HL-60 (cell line): ENCODE measurements around the gene METTL9.

Experiments
- DNase-seq, 2 experiments: peaks; one replicate each; pipeline ENCODE4 v3.0.0-alpha.2; 2010 to 2020; ENCODE audit warnings: low read depth in 1 of 2, low spot score in 1 of 2
- H3K27ac ChIP-seq: fragments of 250-450 bp; sonication (Bioruptor Pico); replicated peaks from 2 replicates; pipeline ENCODE4 v1.5.1; 2020; ENCODE audit warnings: mild to moderate bottlenecking, moderate library complexity
- H3K27me3 ChIP-seq: fragments of 250-450 bp; sonication (Bioruptor Pico); 2 replicates; pipeline ENCODE4 v1.5.1; 2021; ENCODE audit warnings: mild to moderate bottlenecking, moderate library complexity; ENCODE audit not compliant: insufficient read depth, poor library complexity, severe bottlenecking
- H3K4me3 ChIP-seq: replicated peaks from 2 replicates; pipeline ENCODE4 v1.5.1; 2011; ENCODE audit warnings: mild to moderate bottlenecking, control low read depth, low read length; ENCODE audit not compliant: insufficient read depth
- CTCF ChIP-seq: IDR thresholded peaks from one replicate; pipeline ENCODE4 v1.5.1; 2011; ENCODE audit warnings: low read length, control low read depth, inconsistent platforms; ENCODE audit not compliant: insufficient read depth
- GABPA ChIP-seq: IDR thresholded peaks from 2 replicates; pipeline ENCODE4 v1.6.1; 2012; ENCODE audit warnings: low read depth
- POLR2AphosphoS5 ChIP-seq: IDR thresholded peaks from 2 replicates; pipeline ENCODE4 v1.6.1; 2012; ENCODE audit warnings: low read depth
- REST ChIP-seq: IDR thresholded peaks from 2 replicates; pipeline ENCODE4 v1.6.1; 2012; ENCODE audit warnings: low read depth; ENCODE audit not compliant: insufficient replicate concordance
- SPI1 ChIP-seq: IDR thresholded peaks from 2 replicates; pipeline ENCODE4 v1.6.1; 2012; ENCODE audit warnings: low read depth, mild to moderate bottlenecking, borderline replicate concordance

METTL9 gene

GRCh38 chr16:21619765-21620425, 20.5 kb downstream of the METTL9 start:
- no peak for DNase-seq
- Histone ChIP-seq H3K27me3 (no peaks in the 10 kb centered on the region), H3K27ac (no peak overlapping the region), H3K4me3 (no peak overlapping the region)
- TF ChIP-seq REST = no peak
- TF ChIP-seq GABPA = no peak
- no peak for TF ChIP-seq SPI1
- no peak for TF ChIP-seq CTCF
- TF ChIP-seq POLR2AphosphoS5 = no peak

- Histone ChIP-seq H3K27me3 (no peaks in the 10 kb centered on the region), H3K4me3 (no peak overlapping the region), H3K27ac (no peak overlapping the region)
- DNase-seq = no peak
- no peak for TF ChIP-seq GABPA
- no peak for TF ChIP-seq CTCF
- TF ChIP-seq REST = no peak
- no peak for TF ChIP-seq POLR2AphosphoS5
- no peak for TF ChIP-seq SPI1
Measured at GRCh38 chr16:21620592-21620991, 21.2 kb downstream of the METTL9 start.

- DNase-seq = no peak
- Histone ChIP-seq H3K4me3 (no peak overlapping the region), H3K27me3 (no peaks in the 10 kb centered on the region), H3K27ac (no peak overlapping the region)
- TF ChIP-seq POLR2AphosphoS5 = no peak
- no peak for TF ChIP-seq REST
- TF ChIP-seq SPI1 = no peak
- no peak for TF ChIP-seq GABPA
- no peak for TF ChIP-seq CTCF
Measured at GRCh38 chr16:21622545-21622944, 23.2 kb downstream of the METTL9 start.
